WTC11 (cell line): ENCODE measurements around the gene IGFBP2. TPM values are rescaled to one million over a fixed set of nuclear protein-coding genes. Genes with fewer than 3 reads are reported as not detected.

ENCODE experiments used
- ATAC-seq: fragments of 200-7000 bp; cut with Tn5 transposase; 2 replicates; pipeline ENCODE4 v1.10.0; 2021; ENCODE audit warnings: mild to moderate bottlenecking, moderate library complexity
- CTCF ChIA-PET: fragments of 300-600 bp; sonication (Branson Sonifier 250); formaldehyde crosslinking; loops from one replicate; lab custom pipeline; 2021; ENCODE audit warnings: antibody characterized with exemption; lab: Charles Lee
- POLR2A ChIA-PET: fragments of 350-600 bp; sonication (Branson Sonifier 250); formaldehyde crosslinking; loops from one replicate; lab custom pipeline; 2021; ENCODE audit warnings: antibody characterized with exemption; lab: Charles Lee
- DNase-seq: peaks from one replicate; pipeline ENCODE4 v3.0.0; 2021; ENCODE audit warnings: low spot score
- H3K27ac Mint-ChIP-seq: 2 replicates; pipeline ENCODE4 v1.8.0; 2021; ENCODE audit warnings: mixed read lengths
- H3K27me3 Mint-ChIP-seq: 2 replicates; pipeline ENCODE4 v1.8.0; 2021; ENCODE audit warnings: low read depth, mild to moderate bottlenecking, moderate library complexity, mixed read lengths
- H3K36me3 Mint-ChIP-seq: 2 replicates; pipeline ENCODE4 v1.8.0; 2021; ENCODE audit warnings: mixed read lengths
- H3K4me1 Mint-ChIP-seq: 2 replicates; pipeline ENCODE4 v1.8.0; 2022; ENCODE audit warnings: mixed read lengths
- H3K4me3 Mint-ChIP-seq: 2 replicates; pipeline ENCODE4 v1.8.0; 2021; ENCODE audit warnings: mild to moderate bottlenecking, moderate library complexity, mixed read lengths
- H3K9me3 Mint-ChIP-seq: 2 replicates; pipeline ENCODE4 v1.8.0; 2021; ENCODE audit warnings: mixed read lengths
- ATF1 ChIP-seq: sonication (generic); formaldehyde crosslinking; IDR thresholded peaks from 2 replicates; pipeline ENCODE4 v1.8.1; 2023; ENCODE audit warnings: mild to moderate bottlenecking, moderate library complexity, missing genetic modification reagents
- ETV6 ChIP-seq: sonication (generic); formaldehyde crosslinking; IDR thresholded peaks from 2 replicates; pipeline ENCODE4 v1.8.1; 2022; ENCODE audit warnings: mild to moderate bottlenecking, missing genetic modification reagents
- GABPB1 ChIP-seq: sonication (generic); formaldehyde crosslinking; IDR thresholded peaks from 2 replicates; pipeline ENCODE4 v1.8.1; 2023; ENCODE audit warnings: mild to moderate bottlenecking, missing genetic modification reagents
- GTF2I ChIP-seq: fragments of 250-450 bp; sonication (Bioruptor Pico); conservative IDR thresholded peaks from 2 replicates; pipeline ENCODE4 v1.4.0; 2021; ENCODE audit warnings: mild to moderate bottlenecking
- ZNF317 ChIP-seq: sonication (generic); formaldehyde crosslinking; IDR thresholded peaks from 2 replicates; pipeline ENCODE4 v1.8.1; 2023; ENCODE audit warnings: low read depth, mild to moderate bottlenecking, moderate library complexity, missing genetic modification reagents, borderline replicate concordance
- total RNA-seq: library from RNA; stranded (reverse); gene quantifications from 3 replicates; pipeline ENCODE4 v1.2.3, GENCODE V29; 2021
- TF ChIP-seq, protein P1 (sequence below): fragments of 200-600 bp; IDR thresholded peaks from 2 replicates; pipeline ENCODE4 v1.8.0; 2022; ENCODE audit warnings: antibody characterized with exemption
- TF ChIP-seq, protein P2 (sequence below): sonication (generic); formaldehyde crosslinking; conservative IDR thresholded peaks from 2 replicates; pipeline ENCODE4 v1.8.1; 2022; ENCODE audit warnings: mild to moderate bottlenecking, missing genetic modification reagents
- TF ChIP-seq, protein P3 (sequence below): sonication (generic); formaldehyde crosslinking; IDR thresholded peaks from 2 replicates; pipeline ENCODE4 v1.8.1; 2022; ENCODE audit warnings: low read depth, missing genetic modification reagents, borderline replicate concordance
- TF ChIP-seq, protein P4 (sequence below): sonication (generic); formaldehyde crosslinking; IDR thresholded peaks from 2 replicates; pipeline ENCODE4 v1.8.1; 2022; ENCODE audit warnings: missing genetic modification reagents, borderline replicate concordance
- TF ChIP-seq, protein P5 (sequence below): sonication (generic); formaldehyde crosslinking; conservative IDR thresholded peaks from 2 replicates; pipeline ENCODE4 v1.8.1; 2023; ENCODE audit warnings: mild to moderate bottlenecking, low read depth, missing genetic modification reagents, moderate library complexity
- TF ChIP-seq, protein P6 (sequence below): sonication (generic); formaldehyde crosslinking; IDR thresholded peaks from 2 replicates; pipeline ENCODE4 v1.8.0; 2023; ENCODE audit warnings: missing genetic modification reagents
- TF ChIP-seq, protein P7 (sequence below): sonication (generic); formaldehyde crosslinking; IDR thresholded peaks from 2 replicates; pipeline ENCODE4 v1.8.0; 2022; ENCODE audit warnings: mild to moderate bottlenecking, missing genetic modification reagents
- TF ChIP-seq, protein P8 (sequence below): sonication (generic); formaldehyde crosslinking; IDR thresholded peaks from 2 replicates; pipeline ENCODE4 v1.8.1; 2023; ENCODE audit warnings: mild to moderate bottlenecking, missing genetic modification reagents, borderline replicate concordance
- TF ChIP-seq, protein P9 (sequence below): sonication (generic); formaldehyde crosslinking; IDR thresholded peaks from 2 replicates; pipeline ENCODE4 v1.8.0; 2022; ENCODE audit warnings: mild to moderate bottlenecking, missing genetic modification reagents
- TF ChIP-seq, protein P10 (sequence below): sonication (generic); formaldehyde crosslinking; IDR thresholded peaks from 2 replicates; pipeline ENCODE4 v1.8.1; 2023; ENCODE audit warnings: mild to moderate bottlenecking, missing genetic modification reagents

The IGFBP2 gene
- total RNA-seq, 1 experiment from 2014 or later: 514 TPM

DNA sequence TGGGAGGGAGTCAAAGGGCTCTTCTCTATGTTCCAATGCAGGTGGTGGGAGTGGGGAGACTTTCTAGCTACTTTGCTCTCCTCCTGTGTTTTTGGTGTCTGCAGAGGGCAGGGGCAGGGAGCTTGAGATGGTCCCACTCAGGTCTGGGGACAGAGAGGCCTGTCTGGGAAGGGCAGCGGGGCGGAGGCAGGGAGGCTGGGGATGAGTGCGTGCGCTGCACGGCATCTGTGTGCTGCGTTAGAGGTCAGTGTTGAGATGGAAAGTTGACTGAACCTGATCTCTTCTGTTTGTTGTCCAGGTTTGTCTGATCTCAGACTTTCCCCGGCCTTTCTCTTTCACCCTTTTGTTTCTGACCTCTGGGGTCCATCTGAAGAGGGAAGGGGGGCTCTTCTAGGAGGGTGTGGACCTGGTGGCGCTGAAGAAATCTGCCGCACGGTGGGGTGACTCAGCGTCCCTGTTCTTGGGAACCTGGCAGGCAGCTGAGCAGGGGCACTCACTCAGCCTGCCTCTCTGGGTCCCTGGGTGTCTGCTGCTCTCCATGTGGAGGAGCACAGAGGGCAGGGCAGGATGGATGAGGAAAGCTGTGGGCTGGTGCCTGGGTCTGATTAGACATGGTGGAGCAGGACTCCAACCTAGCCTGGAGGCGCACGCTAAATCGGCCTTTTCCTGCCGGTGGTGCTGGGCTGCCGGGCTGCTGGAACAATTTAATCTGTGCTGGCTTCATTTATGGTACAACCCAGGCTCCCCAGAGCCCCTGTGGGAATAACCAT, 24.1 kb downstream of the IGFBP2 start:
- no peak overlapping the region for H3K4me3 Mint-ChIP-seq
- H3K27me3 Mint-ChIP-seq: no peaks in the 10 kb centered on the region
- ATAC-seq: no peak; the same call in 1 of the 2 replicates
- H3K4me1 Mint-ChIP-seq: peaks cover 58% of the 10 kb centered on the region
- TF ChIP-seq, protein P1, sequence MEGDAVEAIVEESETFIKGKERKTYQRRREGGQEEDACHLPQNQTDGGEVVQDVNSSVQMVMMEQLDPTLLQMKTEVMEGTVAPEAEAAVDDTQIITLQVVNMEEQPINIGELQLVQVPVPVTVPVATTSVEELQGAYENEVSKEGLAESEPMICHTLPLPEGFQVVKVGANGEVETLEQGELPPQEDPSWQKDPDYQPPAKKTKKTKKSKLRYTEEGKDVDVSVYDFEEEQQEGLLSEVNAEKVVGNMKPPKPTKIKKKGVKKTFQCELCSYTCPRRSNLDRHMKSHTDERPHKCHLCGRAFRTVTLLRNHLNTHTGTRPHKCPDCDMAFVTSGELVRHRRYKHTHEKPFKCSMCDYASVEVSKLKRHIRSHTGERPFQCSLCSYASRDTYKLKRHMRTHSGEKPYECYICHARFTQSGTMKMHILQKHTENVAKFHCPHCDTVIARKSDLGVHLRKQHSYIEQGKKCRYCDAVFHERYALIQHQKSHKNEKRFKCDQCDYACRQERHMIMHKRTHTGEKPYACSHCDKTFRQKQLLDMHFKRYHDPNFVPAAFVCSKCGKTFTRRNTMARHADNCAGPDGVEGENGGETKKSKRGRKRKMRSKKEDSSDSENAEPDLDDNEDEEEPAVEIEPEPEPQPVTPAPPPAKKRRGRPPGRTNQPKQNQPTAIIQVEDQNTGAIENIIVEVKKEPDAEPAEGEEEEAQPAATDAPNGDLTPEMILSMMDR: no peak
- TF ChIP-seq ATF1: no peak
- TF ChIP-seq, protein P2, sequence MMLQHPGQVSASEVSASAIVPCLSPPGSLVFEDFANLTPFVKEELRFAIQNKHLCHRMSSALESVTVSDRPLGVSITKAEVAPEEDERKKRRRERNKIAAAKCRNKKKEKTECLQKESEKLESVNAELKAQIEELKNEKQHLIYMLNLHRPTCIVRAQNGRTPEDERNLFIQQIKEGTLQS: no peak
- TF ChIP-seq, protein P3, sequence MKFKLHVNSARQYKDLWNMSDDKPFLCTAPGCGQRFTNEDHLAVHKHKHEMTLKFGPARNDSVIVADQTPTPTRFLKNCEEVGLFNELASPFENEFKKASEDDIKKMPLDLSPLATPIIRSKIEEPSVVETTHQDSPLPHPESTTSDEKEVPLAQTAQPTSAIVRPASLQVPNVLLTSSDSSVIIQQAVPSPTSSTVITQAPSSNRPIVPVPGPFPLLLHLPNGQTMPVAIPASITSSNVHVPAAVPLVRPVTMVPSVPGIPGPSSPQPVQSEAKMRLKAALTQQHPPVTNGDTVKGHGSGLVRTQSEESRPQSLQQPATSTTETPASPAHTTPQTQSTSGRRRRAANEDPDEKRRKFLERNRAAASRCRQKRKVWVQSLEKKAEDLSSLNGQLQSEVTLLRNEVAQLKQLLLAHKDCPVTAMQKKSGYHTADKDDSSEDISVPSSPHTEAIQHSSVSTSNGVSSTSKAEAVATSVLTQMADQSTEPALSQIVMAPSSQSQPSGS (CRISPR knock-in tag): no peak
- TF ChIP-seq, protein P4, sequence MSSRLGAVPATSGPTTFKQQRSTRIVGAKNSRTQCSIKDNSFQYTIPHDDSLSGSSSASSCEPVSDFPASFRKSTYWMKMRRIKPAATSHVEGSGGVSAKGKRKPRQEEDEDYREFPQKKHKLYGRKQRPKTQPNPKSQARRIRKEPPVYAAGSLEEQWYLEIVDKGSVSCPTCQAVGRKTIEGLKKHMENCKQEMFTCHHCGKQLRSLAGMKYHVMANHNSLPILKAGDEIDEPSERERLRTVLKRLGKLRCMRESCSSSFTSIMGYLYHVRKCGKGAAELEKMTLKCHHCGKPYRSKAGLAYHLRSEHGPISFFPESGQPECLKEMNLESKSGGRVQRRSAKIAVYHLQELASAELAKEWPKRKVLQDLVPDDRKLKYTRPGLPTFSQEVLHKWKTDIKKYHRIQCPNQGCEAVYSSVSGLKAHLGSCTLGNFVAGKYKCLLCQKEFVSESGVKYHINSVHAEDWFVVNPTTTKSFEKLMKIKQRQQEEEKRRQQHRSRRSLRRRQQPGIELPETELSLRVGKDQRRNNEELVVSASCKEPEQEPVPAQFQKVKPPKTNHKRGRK (CRISPR knock-in tag): no peak
- TF ChIP-seq, protein P5, sequence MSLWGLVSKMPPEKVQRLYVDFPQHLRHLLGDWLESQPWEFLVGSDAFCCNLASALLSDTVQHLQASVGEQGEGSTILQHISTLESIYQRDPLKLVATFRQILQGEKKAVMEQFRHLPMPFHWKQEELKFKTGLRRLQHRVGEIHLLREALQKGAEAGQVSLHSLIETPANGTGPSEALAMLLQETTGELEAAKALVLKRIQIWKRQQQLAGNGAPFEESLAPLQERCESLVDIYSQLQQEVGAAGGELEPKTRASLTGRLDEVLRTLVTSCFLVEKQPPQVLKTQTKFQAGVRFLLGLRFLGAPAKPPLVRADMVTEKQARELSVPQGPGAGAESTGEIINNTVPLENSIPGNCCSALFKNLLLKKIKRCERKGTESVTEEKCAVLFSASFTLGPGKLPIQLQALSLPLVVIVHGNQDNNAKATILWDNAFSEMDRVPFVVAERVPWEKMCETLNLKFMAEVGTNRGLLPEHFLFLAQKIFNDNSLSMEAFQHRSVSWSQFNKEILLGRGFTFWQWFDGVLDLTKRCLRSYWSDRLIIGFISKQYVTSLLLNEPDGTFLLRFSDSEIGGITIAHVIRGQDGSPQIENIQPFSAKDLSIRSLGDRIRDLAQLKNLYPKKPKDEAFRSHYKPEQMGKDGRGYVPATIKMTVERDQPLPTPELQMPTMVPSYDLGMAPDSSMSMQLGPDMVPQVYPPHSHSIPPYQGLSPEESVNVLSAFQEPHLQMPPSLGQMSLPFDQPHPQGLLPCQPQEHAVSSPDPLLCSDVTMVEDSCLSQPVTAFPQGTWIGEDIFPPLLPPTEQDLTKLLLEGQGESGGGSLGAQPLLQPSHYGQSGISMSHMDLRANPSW (CRISPR knock-in tag): no peak
- TF ChIP-seq, protein P6, sequence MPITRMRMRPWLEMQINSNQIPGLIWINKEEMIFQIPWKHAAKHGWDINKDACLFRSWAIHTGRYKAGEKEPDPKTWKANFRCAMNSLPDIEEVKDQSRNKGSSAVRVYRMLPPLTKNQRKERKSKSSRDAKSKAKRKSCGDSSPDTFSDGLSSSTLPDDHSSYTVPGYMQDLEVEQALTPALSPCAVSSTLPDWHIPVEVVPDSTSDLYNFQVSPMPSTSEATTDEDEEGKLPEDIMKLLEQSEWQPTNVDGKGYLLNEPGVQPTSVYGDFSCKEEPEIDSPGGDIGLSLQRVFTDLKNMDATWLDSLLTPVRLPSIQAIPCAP (CRISPR knock-in tag): no peak
- TF ChIP-seq, protein P7, sequence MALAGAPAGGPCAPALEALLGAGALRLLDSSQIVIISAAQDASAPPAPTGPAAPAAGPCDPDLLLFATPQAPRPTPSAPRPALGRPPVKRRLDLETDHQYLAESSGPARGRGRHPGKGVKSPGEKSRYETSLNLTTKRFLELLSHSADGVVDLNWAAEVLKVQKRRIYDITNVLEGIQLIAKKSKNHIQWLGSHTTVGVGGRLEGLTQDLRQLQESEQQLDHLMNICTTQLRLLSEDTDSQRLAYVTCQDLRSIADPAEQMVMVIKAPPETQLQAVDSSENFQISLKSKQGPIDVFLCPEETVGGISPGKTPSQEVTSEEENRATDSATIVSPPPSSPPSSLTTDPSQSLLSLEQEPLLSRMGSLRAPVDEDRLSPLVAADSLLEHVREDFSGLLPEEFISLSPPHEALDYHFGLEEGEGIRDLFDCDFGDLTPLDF (CRISPR knock-in tag): no peak
- TF ChIP-seq, protein P8, sequence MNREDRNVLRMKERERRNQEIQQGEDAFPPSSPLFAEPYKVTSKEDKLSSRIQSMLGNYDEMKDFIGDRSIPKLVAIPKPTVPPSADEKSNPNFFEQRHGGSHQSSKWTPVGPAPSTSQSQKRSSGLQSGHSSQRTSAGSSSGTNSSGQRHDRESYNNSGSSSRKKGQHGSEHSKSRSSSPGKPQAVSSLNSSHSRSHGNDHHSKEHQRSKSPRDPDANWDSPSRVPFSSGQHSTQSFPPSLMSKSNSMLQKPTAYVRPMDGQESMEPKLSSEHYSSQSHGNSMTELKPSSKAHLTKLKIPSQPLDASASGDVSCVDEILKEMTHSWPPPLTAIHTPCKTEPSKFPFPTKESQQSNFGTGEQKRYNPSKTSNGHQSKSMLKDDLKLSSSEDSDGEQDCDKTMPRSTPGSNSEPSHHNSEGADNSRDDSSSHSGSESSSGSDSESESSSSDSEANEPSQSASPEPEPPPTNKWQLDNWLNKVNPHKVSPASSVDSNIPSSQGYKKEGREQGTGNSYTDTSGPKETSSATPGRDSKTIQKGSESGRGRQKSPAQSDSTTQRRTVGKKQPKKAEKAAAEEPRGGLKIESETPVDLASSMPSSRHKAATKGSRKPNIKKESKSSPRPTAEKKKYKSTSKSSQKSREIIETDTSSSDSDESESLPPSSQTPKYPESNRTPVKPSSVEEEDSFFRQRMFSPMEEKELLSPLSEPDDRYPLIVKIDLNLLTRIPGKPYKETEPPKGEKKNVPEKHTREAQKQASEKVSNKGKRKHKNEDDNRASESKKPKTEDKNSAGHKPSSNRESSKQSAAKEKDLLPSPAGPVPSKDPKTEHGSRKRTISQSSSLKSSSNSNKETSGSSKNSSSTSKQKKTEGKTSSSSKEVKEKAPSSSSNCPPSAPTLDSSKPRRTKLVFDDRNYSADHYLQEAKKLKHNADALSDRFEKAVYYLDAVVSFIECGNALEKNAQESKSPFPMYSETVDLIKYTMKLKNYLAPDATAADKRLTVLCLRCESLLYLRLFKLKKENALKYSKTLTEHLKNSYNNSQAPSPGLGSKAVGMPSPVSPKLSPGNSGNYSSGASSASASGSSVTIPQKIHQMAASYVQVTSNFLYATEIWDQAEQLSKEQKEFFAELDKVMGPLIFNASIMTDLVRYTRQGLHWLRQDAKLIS (CRISPR knock-in tag): no peak
- TF ChIP-seq, protein P9, sequence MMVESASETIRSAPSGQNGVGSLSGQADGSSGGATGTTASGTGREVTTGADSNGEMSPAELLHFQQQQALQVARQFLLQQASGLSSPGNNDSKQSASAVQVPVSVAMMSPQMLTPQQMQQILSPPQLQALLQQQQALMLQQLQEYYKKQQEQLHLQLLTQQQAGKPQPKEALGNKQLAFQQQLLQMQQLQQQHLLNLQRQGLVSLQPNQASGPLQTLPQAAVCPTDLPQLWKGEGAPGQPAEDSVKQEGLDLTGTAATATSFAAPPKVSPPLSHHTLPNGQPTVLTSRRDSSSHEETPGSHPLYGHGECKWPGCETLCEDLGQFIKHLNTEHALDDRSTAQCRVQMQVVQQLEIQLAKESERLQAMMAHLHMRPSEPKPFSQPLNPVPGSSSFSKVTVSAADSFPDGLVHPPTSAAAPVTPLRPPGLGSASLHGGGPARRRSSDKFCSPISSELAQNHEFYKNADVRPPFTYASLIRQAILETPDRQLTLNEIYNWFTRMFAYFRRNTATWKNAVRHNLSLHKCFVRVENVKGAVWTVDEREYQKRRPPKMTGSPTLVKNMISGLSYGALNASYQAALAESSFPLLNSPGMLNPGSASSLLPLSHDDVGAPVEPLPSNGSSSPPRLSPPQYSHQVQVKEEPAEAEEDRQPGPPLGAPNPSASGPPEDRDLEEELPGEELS (CRISPR knock-in tag): no peak
- no peak for TF ChIP-seq GABPB1
- no peak for TF ChIP-seq ZNF317 (CRISPR knock-in tag)
- no peak for TF ChIP-seq ETV6
- TF ChIP-seq, protein P10, sequence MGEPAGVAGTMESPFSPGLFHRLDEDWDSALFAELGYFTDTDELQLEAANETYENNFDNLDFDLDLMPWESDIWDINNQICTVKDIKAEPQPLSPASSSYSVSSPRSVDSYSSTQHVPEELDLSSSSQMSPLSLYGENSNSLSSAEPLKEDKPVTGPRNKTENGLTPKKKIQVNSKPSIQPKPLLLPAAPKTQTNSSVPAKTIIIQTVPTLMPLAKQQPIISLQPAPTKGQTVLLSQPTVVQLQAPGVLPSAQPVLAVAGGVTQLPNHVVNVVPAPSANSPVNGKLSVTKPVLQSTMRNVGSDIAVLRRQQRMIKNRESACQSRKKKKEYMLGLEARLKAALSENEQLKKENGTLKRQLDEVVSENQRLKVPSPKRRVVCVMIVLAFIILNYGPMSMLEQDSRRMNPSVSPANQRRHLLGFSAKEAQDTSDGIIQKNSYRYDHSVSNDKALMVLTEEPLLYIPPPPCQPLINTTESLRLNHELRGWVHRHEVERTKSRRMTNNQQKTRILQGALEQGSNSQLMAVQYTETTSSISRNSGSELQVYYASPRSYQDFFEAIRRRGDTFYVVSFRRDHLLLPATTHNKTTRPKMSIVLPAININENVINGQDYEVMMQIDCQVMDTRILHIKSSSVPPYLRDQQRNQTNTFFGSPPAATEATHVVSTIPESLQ: no peak
- TF ChIP-seq GTF2I: no peak
- H3K36me3 Mint-ChIP-seq: peaks cover 69% of the 10 kb centered on the region
- H3K9me3 Mint-ChIP-seq: no peaks in the 10 kb centered on the region
- CTCF ChIA-PET: interaction anchor here (0.6 to 2.2 kb wide), 4 partner anchors 8 to 138 kb away, joined by 3 to 7 read pairs (median 6); no protein-coding TSS in a partner anchor
- DNase-seq: no peak
- H3K27ac Mint-ChIP-seq: peak overlapping the region; percentile 84
- POLR2A ChIA-PET: no interaction called here
